ENCODE data around the gene SPSB3. TPM values are rescaled to one million over a fixed set of nuclear protein-coding genes. Genes with fewer than 3 reads are reported as not detected.

SPSB3 gene
- total and polyA plus RNA-seq, 2 experiments from 2014 or later = 96.4 to 101 TPM

DNA sequence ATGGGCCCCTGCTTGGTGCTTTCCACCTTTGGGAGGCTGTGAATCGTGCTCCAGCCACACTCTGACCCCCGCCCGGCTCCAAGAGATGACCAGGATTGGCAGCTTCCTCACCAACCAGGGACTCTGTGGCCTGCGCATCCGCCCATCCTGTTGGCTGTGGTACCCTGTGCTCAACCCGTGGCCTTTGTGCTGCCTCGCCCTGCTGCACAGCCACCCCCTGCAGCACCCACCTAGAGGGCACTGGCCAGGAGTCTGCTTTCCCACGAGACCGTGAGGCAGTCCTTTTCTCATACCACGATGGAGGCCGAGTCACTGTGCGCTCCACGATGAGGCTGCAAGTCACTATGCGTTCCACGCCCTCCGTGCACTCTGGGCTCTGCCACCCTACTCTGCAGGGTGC is 30.4 kb downstream of the SPSB3 start:
- Histone ChIP-seq H3K4me1 (ENCODE audit: low read depth) (no peaks in the 10 kb centered on the region), H3K9me3 (ENCODE audit: low read depth) (no peaks in the 10 kb centered on the region), H3K4me3 (no peak overlapping the region), H3K36me3 (peaks cover 10% of the 10 kb centered on the region), H3K27me3 (no peaks in the 10 kb centered on the region), H3K27ac (no peak overlapping the region)
- TF ChIP-seq CTCF (IDR thresholded peaks at IDR 0.05; ENCODE audit: low read depth, low read length) = no peak
- no peak for DNase-seq (ENCODE audit: low read depth in 1 of 2, low spot score in 1 of 2)

DNA sequence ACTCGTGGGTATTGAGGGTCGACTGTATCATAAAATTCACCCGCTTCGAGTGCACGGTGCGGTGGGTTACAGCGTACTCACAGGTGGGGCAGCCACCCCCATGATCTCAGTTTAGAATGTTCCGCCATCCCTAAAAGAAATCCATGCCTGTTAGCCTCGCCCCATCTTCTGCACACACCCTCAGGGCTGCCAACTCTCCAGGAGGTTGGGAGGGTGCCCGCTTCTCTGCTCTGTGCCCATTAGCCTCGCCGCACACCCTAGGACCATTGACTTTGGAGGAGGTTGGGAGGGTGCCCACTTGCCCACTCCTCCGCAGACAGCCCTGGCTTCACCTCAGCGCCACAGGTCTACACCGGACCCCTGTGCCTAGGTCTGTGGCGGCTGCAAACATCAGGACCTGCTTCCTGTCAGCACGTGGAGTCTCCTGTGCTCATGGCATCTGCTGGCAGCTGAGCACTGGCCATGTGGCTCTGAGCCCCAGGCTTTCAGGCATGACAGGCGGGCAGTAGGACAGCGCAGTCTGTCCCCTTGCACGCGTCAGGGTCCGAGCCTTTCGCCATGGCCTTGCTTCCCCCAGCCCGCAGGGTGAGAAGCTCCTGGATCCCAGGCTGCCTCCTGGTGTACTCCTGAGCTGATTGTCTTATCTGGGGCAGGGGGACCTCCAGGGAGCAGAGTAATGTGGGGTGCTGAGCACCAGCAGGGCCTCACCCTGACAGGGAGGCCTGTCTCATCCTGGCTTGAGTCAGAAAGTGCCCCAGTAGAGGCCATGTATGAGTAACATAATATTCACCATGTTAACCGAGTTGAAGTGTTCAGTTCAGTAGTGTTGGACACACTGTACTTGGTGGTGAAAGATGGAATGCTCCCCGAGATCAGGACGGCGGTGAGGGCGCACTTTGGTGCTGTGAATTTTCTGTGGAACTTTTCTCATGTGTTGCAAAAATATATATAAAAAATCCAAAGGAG is 32.9 kb downstream of the SPSB3 start:
- no peak for DNase-seq (ENCODE audit: low read depth in 1 of 2, low spot score in 1 of 2)
- Histone ChIP-seq H3K36me3 (peaks cover 10% of the 10 kb centered on the region), H3K9me3 (ENCODE audit: low read depth) (no peaks in the 10 kb centered on the region), H3K27ac (no peak overlapping the region), H3K27me3 (no peaks in the 10 kb centered on the region), H3K4me3 (no peak overlapping the region), H3K4me1 (ENCODE audit: low read depth) (no peaks in the 10 kb centered on the region)
- TF ChIP-seq CTCF (IDR thresholded peaks at IDR 0.05; ENCODE audit: low read depth, low read length) = no peak

DNA sequence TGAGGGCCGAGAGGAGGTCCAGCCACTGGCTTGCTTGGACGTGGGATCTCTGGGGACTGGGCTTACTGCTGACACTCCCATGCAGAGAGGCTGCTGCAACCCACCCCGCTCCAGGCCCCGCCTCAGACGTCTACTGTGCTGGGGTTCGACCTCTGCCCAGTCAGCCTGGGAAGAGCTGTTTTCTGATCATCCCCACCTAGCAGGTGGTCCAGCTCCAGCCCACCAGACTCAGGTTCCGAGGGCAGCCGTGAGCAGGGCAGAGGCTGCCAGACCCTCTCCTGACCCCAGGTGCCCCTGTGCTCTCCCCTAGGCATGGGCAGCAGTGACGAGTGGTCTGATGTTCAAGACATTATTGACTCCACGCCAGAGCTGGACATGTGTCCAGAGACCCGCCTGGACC is 34.4 kb downstream of the SPSB3 start:
- H3K4me3 ChIP-seq = no peak overlapping the region
- no peak overlapping the region for H3K27ac ChIP-seq
- TF ChIP-seq CTCF (IDR thresholded peaks at IDR 0.05; ENCODE audit: low read depth, low read length) = no peak
- H3K27me3 ChIP-seq = no peaks in the 10 kb centered on the region
- H3K9me3 ChIP-seq (ENCODE audit: low read depth) = no peaks in the 10 kb centered on the region
- H3K36me3 ChIP-seq = peaks cover 12% of the 10 kb centered on the region
- no peaks in the 10 kb centered on the region for H3K4me1 ChIP-seq (ENCODE audit: low read depth)
- DNase-seq (ENCODE audit: low read depth in 1 of 2, low spot score in 1 of 2) = no peak

GRCh38 chr16:1746693-1747195 is 35.6 kb downstream of the SPSB3 start:
- Histone ChIP-seq H3K4me1 (ENCODE audit: low read depth) (no peaks in the 10 kb centered on the region), H3K36me3 (peaks cover 12% of the 10 kb centered on the region), H3K27me3 (no peaks in the 10 kb centered on the region), H3K4me3 (no peak overlapping the region), H3K27ac (no peak overlapping the region), H3K9me3 (ENCODE audit: low read depth) (no peaks in the 10 kb centered on the region)
- no peak for TF ChIP-seq CTCF (IDR thresholded peaks at IDR 0.05; ENCODE audit: low read depth, low read length)
- DNase-seq (ENCODE audit: low read depth in 1 of 2, low spot score in 1 of 2) = peak in 1 of 2 donors; percentile 16

- no peaks in the 10 kb centered on the region for H3K27me3 ChIP-seq
- H3K27ac ChIP-seq = no peak overlapping the region
- H3K36me3 ChIP-seq = peaks cover 12% of the 10 kb centered on the region
- no peaks in the 10 kb centered on the region for H3K4me1 ChIP-seq (ENCODE audit: low read depth)
- DNase-seq (ENCODE audit: low read depth in 1 of 2, low spot score in 1 of 2) = peak in 1 of 2 donors; percentile 81
- no peaks in the 10 kb centered on the region for H3K9me3 ChIP-seq (ENCODE audit: low read depth)
- no peak overlapping the region for H3K4me3 ChIP-seq
- TF ChIP-seq CTCF (IDR thresholded peaks at IDR 0.05; ENCODE audit: low read depth, low read length) = no peak
Measured at GRCh38 chr16:1745900-1746692, 36.3 kb downstream of the SPSB3 start.
